HEK293 (cell line): Measurements from ENCODE around the gene ERMARD.

Experiments used
- CTCF ChIA-PET: fragments of 350-600 bp; formaldehyde crosslinking; extraction: SDS; loops from one replicate; lab custom pipeline; 2021; ENCODE audit warnings: antibody characterized with exemption; lab: Yijun Ruan, JAX
- POLR2A ChIA-PET: fragments of 300-600 bp; formaldehyde crosslinking; extraction: SDS; loops from one replicate; lab custom pipeline; 2020; ENCODE audit warnings: antibody characterized with exemption, inconsistent platforms; lab: Yijun Ruan, JAX
- H3K27ac ChIP-seq: fragments of 200-500 bp; sonication (Bioruptor generic); 2 replicates; pipeline ENCODE4 v1.5.1; 2014; ENCODE audit warnings: low read depth, low read length, control low read depth, inconsistent platforms; ENCODE audit errors: extremely low read depth
- H3K36me3 ChIP-seq, 2 experiments: fragments of 200-500 bp in 1 of 2; sonication (Bioruptor generic) in 1 of 2; 1 replicate in 1 of 2; 2 replicates in 1 of 2; pipeline ENCODE4 v1.5.1; 2014 to 2017; ENCODE audit warnings: inconsistent platforms in 2 of 2, low read length in 2 of 2; ENCODE audit not compliant: control insufficient read depth in 2 of 2, insufficient read depth in 1 of 2
- H3K4me1 ChIP-seq: fragments of 200-500 bp; sonication (Bioruptor generic); 2 replicates; pipeline ENCODE4 v1.5.1; 2014; ENCODE audit warnings: mild to moderate bottlenecking, low read length, inconsistent platforms; ENCODE audit not compliant: control insufficient read depth, insufficient read depth
- H3K4me3 ChIP-seq: 2 replicates; pipeline ENCODE4 v1.5.1; 2011; ENCODE audit warnings: low read depth, mild to moderate bottlenecking, control low read depth, low read length, moderate library complexity
- H3K9me3 ChIP-seq: fragments of 200-500 bp; sonication (Bioruptor generic); 2 replicates; pipeline ENCODE4 v1.5.1; 2014; ENCODE audit warnings: low read depth, low read length, inconsistent platforms; ENCODE audit not compliant: control insufficient read depth, insufficient read depth
- HIC1 ChIP-seq: fragments of 450-650 bp; formaldehyde crosslinking; IDR thresholded peaks from 2 replicates; pipeline ENCODE4 v1.5.1; 2016; ENCODE audit warnings: missing biosample characterization, missing genetic modification characterization
- KLF1 ChIP-seq: fragments of 450-650 bp; formaldehyde crosslinking; IDR thresholded peaks from 2 replicates; pipeline ENCODE4 v1.5.1; 2016; ENCODE audit warnings: missing biosample characterization, missing genetic modification characterization
- KLF8 ChIP-seq: fragments of 450-650 bp; formaldehyde crosslinking; IDR thresholded peaks from 2 replicates; pipeline ENCODE4 v1.5.1; 2016; ENCODE audit warnings: missing biosample characterization, missing genetic modification characterization
- SCRT2 ChIP-seq: fragments of 450-650 bp; formaldehyde crosslinking; IDR thresholded peaks from 2 replicates; pipeline ENCODE4 v1.5.1; 2016; ENCODE audit warnings: missing biosample characterization, missing genetic modification characterization
- SP7 ChIP-seq: fragments of 450-650 bp; formaldehyde crosslinking; IDR thresholded peaks from 2 replicates; pipeline ENCODE4 v1.5.1; 2016; ENCODE audit warnings: missing biosample characterization, missing genetic modification characterization
- ZNF133 ChIP-seq: fragments of 450-650 bp; formaldehyde crosslinking; IDR thresholded peaks from 2 replicates; pipeline ENCODE4 v1.5.1; 2016; ENCODE audit warnings: missing biosample characterization, missing genetic modification characterization
- ZNF140 ChIP-seq: fragments of 450-650 bp; formaldehyde crosslinking; IDR thresholded peaks from 2 replicates; pipeline ENCODE4 v1.5.1; 2016; ENCODE audit warnings: missing biosample characterization, missing genetic modification characterization
- ZNF155 ChIP-seq: fragments of 450-650 bp; formaldehyde crosslinking; IDR thresholded peaks from 2 replicates; pipeline ENCODE4 v1.5.1; 2016; ENCODE audit warnings: missing biosample characterization, missing genetic modification characterization
- ZNF169 ChIP-seq: fragments of 450-650 bp; formaldehyde crosslinking; IDR thresholded peaks from 2 replicates; pipeline ENCODE4 v1.5.1; 2016; ENCODE audit warnings: missing biosample characterization, missing genetic modification characterization
- ZNF19 ChIP-seq: fragments of 450-650 bp; formaldehyde crosslinking; IDR thresholded peaks from 2 replicates; pipeline ENCODE4; 2016; ENCODE audit warnings: missing biosample characterization, missing genetic modification characterization, low read depth
- ZNF223 ChIP-seq: fragments of 450-650 bp; formaldehyde crosslinking; IDR thresholded peaks from 2 replicates; pipeline ENCODE4 v1.5.1; 2016; ENCODE audit warnings: missing biosample characterization, missing genetic modification characterization
- ZNF280D ChIP-seq: fragments of 450-650 bp; formaldehyde crosslinking; IDR thresholded peaks from 2 replicates; pipeline ENCODE4 v1.5.1; 2016; ENCODE audit warnings: missing biosample characterization, missing genetic modification characterization
- ZNF302 ChIP-seq: fragments of 450-650 bp; formaldehyde crosslinking; IDR thresholded peaks from 2 replicates; pipeline ENCODE4 v1.5.1; 2016; ENCODE audit warnings: missing biosample characterization, missing genetic modification characterization, low read depth
- ZNF394 ChIP-seq: fragments of 450-650 bp; formaldehyde crosslinking; IDR thresholded peaks from 2 replicates; pipeline ENCODE4 v1.5.1; 2016; ENCODE audit warnings: missing biosample characterization, missing genetic modification characterization, mild to moderate bottlenecking, moderate library complexity, borderline replicate concordance
- ZNF449 ChIP-seq: fragments of 450-650 bp; formaldehyde crosslinking; IDR thresholded peaks from 2 replicates; pipeline ENCODE4 v1.5.1; 2017; ENCODE audit warnings: missing biosample characterization, mild to moderate bottlenecking, missing genetic modification characterization, moderate library complexity
- ZNF488 ChIP-seq: fragments of 450-650 bp; formaldehyde crosslinking; IDR thresholded peaks from 2 replicates; pipeline ENCODE4 v1.5.1; 2016; ENCODE audit warnings: missing biosample characterization, missing genetic modification characterization
- ZNF501 ChIP-seq: fragments of 450-650 bp; formaldehyde crosslinking; IDR thresholded peaks from 2 replicates; pipeline ENCODE4 v1.5.1; 2016; ENCODE audit warnings: missing biosample characterization, missing genetic modification characterization
- ZNF560 ChIP-seq: fragments of 450-650 bp; formaldehyde crosslinking; IDR thresholded peaks from 2 replicates; pipeline ENCODE4 v1.5.1; 2017; ENCODE audit warnings: missing biosample characterization, missing genetic modification characterization, borderline replicate concordance
- ZNF660 ChIP-seq: fragments of 450-650 bp; IDR thresholded peaks from 2 replicates; pipeline ENCODE4 v1.5.1; 2018; ENCODE audit warnings: missing biosample characterization, mild to moderate bottlenecking, missing genetic modification characterization
- ZNF664 ChIP-seq: fragments of 450-650 bp; formaldehyde crosslinking; IDR thresholded peaks from 2 replicates; pipeline ENCODE4 v1.5.1; 2016; ENCODE audit warnings: missing biosample characterization, missing genetic modification characterization
- ZNF677 ChIP-seq: fragments of 450-650 bp; IDR thresholded peaks from 2 replicates; pipeline ENCODE4 v1.5.0; 2018; ENCODE audit warnings: missing biosample characterization, mild to moderate bottlenecking, missing genetic modification characterization, moderate library complexity
- ZNF692 ChIP-seq: fragments of 450-650 bp; formaldehyde crosslinking; IDR thresholded peaks from 2 replicates; pipeline ENCODE4 v1.5.1; 2016; ENCODE audit warnings: missing biosample characterization, missing genetic modification characterization
- ZNF777 ChIP-seq: fragments of 450-650 bp; formaldehyde crosslinking; IDR thresholded peaks from 2 replicates; pipeline ENCODE4 v1.5.1; 2017; ENCODE audit warnings: missing biosample characterization, missing genetic modification characterization, borderline replicate concordance
- ZNF785 ChIP-seq: fragments of 450-650 bp; formaldehyde crosslinking; IDR thresholded peaks from 2 replicates; pipeline ENCODE4 v1.5.1; 2016; ENCODE audit warnings: missing biosample characterization, missing genetic modification characterization
- ZNF837 ChIP-seq: fragments of 450-650 bp; formaldehyde crosslinking; IDR thresholded peaks from 2 replicates; pipeline ENCODE4 v1.5.1; 2016; ENCODE audit warnings: missing biosample characterization, missing genetic modification characterization
- ZXDB ChIP-seq: fragments of 450-650 bp; formaldehyde crosslinking; IDR thresholded peaks from 2 replicates; pipeline ENCODE4 v1.5.1; 2016; ENCODE audit warnings: missing biosample characterization, missing genetic modification characterization

Gene ERMARD

GRCh38 chr6:169775321-169775720 lies 23.9 kb downstream of the ERMARD start (continued):
- TF ChIP-seq ZNF488 (tag by site-specific recombination) (no peak), ZNF280D (tag by site-specific recombination) (no peak), ZNF837 (tag by site-specific recombination) (no peak), ZNF660 (tag by site-specific recombination) (no peak), ZNF140 (tag by site-specific recombination) (no peak), ZNF449 (tag by site-specific recombination) (no peak), ZNF155 (tag by site-specific recombination) (no peak), ZNF785 (tag by site-specific recombination) (no peak), ZNF133 (tag by site-specific recombination) (no peak), ZNF169 (tag by site-specific recombination) (no peak), KLF1 (no peak)

GRCh38 chr6:169776379-169776778 lies 25.0 kb downstream of the ERMARD start:
- TF ChIP-seq ZNF501 (tag by site-specific recombination) (no peak), ZXDB (no peak), ZNF664 (no peak), ZNF155 (tag by site-specific recombination) (no peak), ZNF394 (tag by site-specific recombination) (no peak), SCRT2 (no peak)
- H3K36me3 ChIP-seq = peaks cover 7 to 72% of the 10 kb centered on the region in 2 experiments
- ChIA-PET CTCF (no interaction called here), POLR2A (no interaction called here)
- H3K27ac ChIP-seq = no peak overlapping the region
- no peaks in the 10 kb centered on the region for H3K9me3 ChIP-seq
- H3K4me3 ChIP-seq = no peak overlapping the region
- H3K4me1 ChIP-seq = peaks cover 2% of the 10 kb centered on the region; the same call in 1 of the 2 replicates

GRCh38 chr6:169777896-169778295 lies 26.5 kb downstream of the ERMARD start:
- peaks cover 2% of the 10 kb centered on the region; the same call in 1 of the 2 replicates for H3K4me1 ChIP-seq
- CTCF ChIA-PET = interaction anchor here (1.2 kb wide), 1 partner anchor 54 kb away, joined by 4 read pairs; no protein-coding TSS in a partner anchor
- peaks cover 3 to 68% of the 10 kb centered on the region in 2 experiments; a peak in 2 of 3 replicates for H3K36me3 ChIP-seq
- H3K9me3 ChIP-seq = no peaks in the 10 kb centered on the region
- POLR2A ChIA-PET = interaction anchor here (0.6 kb wide), 1 partner anchor 42 kb away, joined by 5 read pairs; no protein-coding TSS in a partner anchor
- H3K4me3 ChIP-seq = no peak overlapping the region
- no peak overlapping the region for H3K27ac ChIP-seq
- TF ChIP-seq ZNF677 (tag by site-specific recombination) = no peak
- no peak for TF ChIP-seq ZNF692 (tag by site-specific recombination)
- no peak for TF ChIP-seq SP7 (tag by site-specific recombination)
- no peak for TF ChIP-seq ZNF19
- TF ChIP-seq ZNF302 = no peak
- TF ChIP-seq ZNF223 (tag by site-specific recombination) = no peak
- TF ChIP-seq ZNF777 = no peak
- no peak for TF ChIP-seq HIC1
- no peak for TF ChIP-seq KLF8 (tag by site-specific recombination)
- TF ChIP-seq ZNF560 (tag by site-specific recombination) = no peak
